GM23248 (cell line): Measurements from ENCODE around the gene RCOR1. TPM values are rescaled to one million over a fixed set of nuclear protein-coding genes. Genes with fewer than 3 reads are reported as not detected.

ENCODE experiments used
- DNase-seq: peaks from one replicate; pipeline ENCODE4 v3.0.0-alpha.2; 2015
- H2AFZ ChIP-seq: fragments of 200-600 bp; sonication (generic); 2 replicates; pipeline ENCODE4 v1.6.1; 2016; ENCODE audit warnings: antibody characterized with exemption
- H3F3A ChIP-seq: fragments of 200-600 bp; sonication (generic); 2 replicates; pipeline ENCODE4 v1.6.1; 2016; ENCODE audit warnings: mild to moderate bottlenecking, antibody characterized with exemption, mixed run types; ENCODE audit not compliant: insufficient read depth
- H3K27ac ChIP-seq: fragments of 200-600 bp; sonication (generic); 2 replicates; pipeline ENCODE4 v1.5.1; 2016; ENCODE audit warnings: mild to moderate bottlenecking
- H3K27me3 ChIP-seq: fragments of 200-600 bp; sonication (generic); replicated peaks from 2 replicates; pipeline ENCODE4 v1.6.1; 2016; ENCODE audit warnings: mild to moderate bottlenecking; ENCODE audit not compliant: insufficient read depth
- H3K36me3 ChIP-seq: fragments of 200-600 bp; sonication (generic); 2 replicates; pipeline ENCODE4 v1.6.1; 2016; ENCODE audit warnings: low read depth, mild to moderate bottlenecking
- H3K4me1 ChIP-seq: fragments of 200-600 bp; sonication (generic); 2 replicates; pipeline ENCODE4 v1.6.1; 2016; ENCODE audit warnings: mild to moderate bottlenecking; ENCODE audit not compliant: insufficient read depth
- H3K4me2 ChIP-seq: fragments of 200-600 bp; sonication (generic); one replicate; pipeline ENCODE4 v1.6.1; 2016; ENCODE audit warnings: mild to moderate bottlenecking; ENCODE audit not compliant: unreplicated experiment
- H3K4me3 ChIP-seq: fragments of 200-600 bp; sonication (generic); 2 replicates; pipeline ENCODE4 v1.5.1; 2016; ENCODE audit warnings: mild to moderate bottlenecking
- H3K79me2 ChIP-seq: fragments of 200-600 bp; sonication (generic); 2 replicates; pipeline ENCODE4 v1.6.1; 2016; ENCODE audit warnings: mild to moderate bottlenecking; ENCODE audit not compliant: insufficient read depth
- H3K9ac ChIP-seq: fragments of 200-600 bp; sonication (generic); 2 replicates; pipeline ENCODE4 v1.6.1; 2016; ENCODE audit warnings: mild to moderate bottlenecking
- H3K9me2 ChIP-seq: fragments of 200-600 bp; sonication (generic); 2 replicates; pipeline ENCODE4 v1.6.1; 2016; ENCODE audit warnings: mixed run types, mild to moderate bottlenecking, moderate library complexity; ENCODE audit not compliant: insufficient read depth
- H3K9me3 ChIP-seq: fragments of 200-600 bp; sonication (generic); one replicate; pipeline ENCODE4 v1.6.1; 2017; ENCODE audit warnings: low read depth
- H4K20me1 ChIP-seq: fragments of 200-600 bp; sonication (generic); 2 replicates; pipeline ENCODE4 v1.6.0; 2016; ENCODE audit not compliant: insufficient read depth
- EZH2 ChIP-seq: fragments of 200-600 bp; sonication (generic); IDR thresholded peaks from 2 replicates; pipeline ENCODE4 v1.6.1; 2018; ENCODE audit warnings: antibody characterized with exemption, mild to moderate bottlenecking; ENCODE audit not compliant: insufficient read depth, poor library complexity, severe bottlenecking
- EZH2phosphoT487 ChIP-seq: fragments of 200-600 bp; sonication (generic); IDR thresholded peaks from 2 replicates; pipeline ENCODE4 v1.6.1; 2018; ENCODE audit warnings: antibody characterized with exemption, moderate library complexity, mild to moderate bottlenecking, low read depth; ENCODE audit not compliant: insufficient read depth
- WGBS, 2 experiments: methylation state at CpG; one replicate each; pipeline ENCODE4 v1.1.6; 2015 to 2017; ENCODE audit warnings: low lambda C conversion rate in 2 of 2, low coverage in 1 of 2; ENCODE audit errors: missing lambda C conversion rate in 2 of 2; 5-methylcytosine and 5-hydroxymethylcytosine counted together
- in situ Hi-C: fragments of 300-500 bp; cut with MboI; formaldehyde crosslinking; loops from 2 replicates; pipeline ENCODE4 v1.15.0; 2020
- polyA plus RNA-seq: library from polyadenylated mRNA; unstranded; fragments of >200 nt; fragmentation: Nextera tagmentation; extraction: Ambion mirVana; gene quantifications from 2 replicates; pipeline ENCODE4 v1.2.1, GENCODE V29; 2016
- total RNA-seq: library from RNA; depleted of rRNA; stranded (reverse); fragments of >200 nt; shearing (Covaris generic); gene quantifications from 2 replicates; pipeline ENCODE4 v1.2.3, GENCODE V29; 2014

RCOR1 gene
- total and polyA plus RNA-seq, 2 experiments from 2014 or later = 3.2 to 15.6 TPM

DNA sequence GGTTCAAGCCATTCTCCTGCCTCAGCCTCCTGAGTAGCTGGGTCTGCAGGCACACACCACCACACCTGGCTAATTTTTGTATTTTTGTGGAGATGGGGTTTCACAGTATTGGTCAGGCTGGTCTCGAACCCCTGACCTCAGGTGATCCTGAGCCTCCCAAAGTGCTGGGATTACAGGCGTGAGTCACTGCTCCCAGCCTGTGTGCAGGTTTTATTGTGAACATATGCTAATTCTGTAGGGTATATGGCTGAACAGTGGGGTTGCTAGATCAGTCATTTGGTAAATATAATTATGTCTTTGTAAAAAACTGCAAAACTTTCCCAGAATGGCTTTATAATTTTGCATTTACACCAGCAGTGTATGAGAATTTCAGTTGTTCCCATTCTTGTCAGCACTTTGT is 85.9 kb downstream of the RCOR1 start:
- no peak for TF ChIP-seq EZH2phosphoT487
- TF ChIP-seq EZH2 = no peak
- Histone ChIP-seq H3K27me3 (no peaks in the 10 kb centered on the region), H3K9ac (no peak overlapping the region), H3K79me2 (peaks cover 75% of the 10 kb centered on the region), H3K4me2 (no peak overlapping the region), H3K36me3 (no peaks in the 10 kb centered on the region), H3K27ac (no peak overlapping the region), H2AFZ (no peak overlapping the region), H3F3A (peaks cover 7% of the 10 kb centered on the region; the same call in 1 of the 2 replicates), H3K4me1 (peaks cover 7% of the 10 kb centered on the region; the same call in 1 of the 2 replicates), H4K20me1 (0 out of 2 replicates have a peak, but pooled peaks cover 8% of the 10 kb centered on the region), H3K4me3 (no peak overlapping the region), H3K9me2 (no peaks in the 10 kb centered on the region), H3K9me3 (no peaks in the 10 kb centered on the region)
- 79 to 83% methylated on average over 2 of the region's 2 CpGs for WGBS, 2 experiments
- no peak for DNase-seq
- in situ Hi-C loops = no loop called here

- TF ChIP-seq EZH2phosphoT487 (no peak), EZH2 (no peak)
- Histone ChIP-seq H4K20me1 (0 out of 2 replicates have a peak, but pooled peaks cover 2% of the 10 kb centered on the region), H3K9me2 (no peaks in the 10 kb centered on the region), H3K4me1 (no peaks in the 10 kb centered on the region), H3K79me2 (peaks cover 92% of the 10 kb centered on the region), H3K4me2 (no peak overlapping the region), H3K4me3 (no peak overlapping the region), H2AFZ (no peak overlapping the region), H3K27ac (no peak overlapping the region), H3K36me3 (no peaks in the 10 kb centered on the region), H3K27me3 (no peaks in the 10 kb centered on the region), H3K9ac (no peak overlapping the region), H3K9me3 (no peaks in the 10 kb centered on the region), H3F3A (no peaks in the 10 kb centered on the region)
- in situ Hi-C loops = no loop called here
- WGBS, 2 experiments = 85 to 87% methylated on average over 36 to 43 of the region's 45 CpGs
- no peak for DNase-seq
Measured at GRCh38 chr14:102683399-102684297, 91.2 kb downstream of the RCOR1 start.

GRCh38 chr14:102684298-102684663 is 91.8 kb downstream of the RCOR1 start:
- no peak overlapping the region for H3K4me3 ChIP-seq
- no peak overlapping the region for H2AFZ ChIP-seq
- H3K36me3 ChIP-seq = no peaks in the 10 kb centered on the region
- H3K9ac ChIP-seq = no peak overlapping the region
- H3K4me2 ChIP-seq = no peak overlapping the region
- no peaks in the 10 kb centered on the region for H3K27me3 ChIP-seq
- WGBS, 2 experiments = 94 to 95% methylated on average over 6 of the region's 6 CpGs
- H3K27ac ChIP-seq = no peak overlapping the region
- in situ Hi-C loops = no loop called here
- no peaks in the 10 kb centered on the region for H3K9me2 ChIP-seq
- no peaks in the 10 kb centered on the region for H3K4me1 ChIP-seq
- no peak for TF ChIP-seq EZH2
- no peak for TF ChIP-seq EZH2phosphoT487
- no peaks in the 10 kb centered on the region for H3F3A ChIP-seq
- DNase-seq = no peak
- 0 out of 2 replicates have a peak, but pooled peaks cover 2% of the 10 kb centered on the region for H4K20me1 ChIP-seq
- peaks cover 92% of the 10 kb centered on the region for H3K79me2 ChIP-seq
- no peaks in the 10 kb centered on the region for H3K9me3 ChIP-seq

GRCh38 chr14:102686196-102686801 is 93.8 kb downstream of the RCOR1 start:
- TF ChIP-seq EZH2 (no peak), EZH2phosphoT487 (no peak)
- in situ Hi-C loops = no loop called here
- peaks cover 92% of the 10 kb centered on the region for H3K79me2 ChIP-seq

More at GRCh38 chr14:102686196-102686801, 93.8 kb downstream of the RCOR1 start:
- 58 to 68% methylated on average over 7 of the region's 7 CpGs for WGBS, 2 experiments
- Histone ChIP-seq H3F3A (no peaks in the 10 kb centered on the region), H3K9me2 (no peaks in the 10 kb centered on the region), H3K27me3 (no peaks in the 10 kb centered on the region), H3K4me1 (no peaks in the 10 kb centered on the region), H3K9ac (no peak overlapping the region), H3K36me3 (no peaks in the 10 kb centered on the region), H3K4me3 (no peak overlapping the region), H4K20me1 (0 out of 2 replicates have a peak, but pooled peaks cover 2% of the 10 kb centered on the region), H3K4me2 (no peak overlapping the region), H3K27ac (no peak overlapping the region), H2AFZ (no peak overlapping the region), H3K9me3 (no peaks in the 10 kb centered on the region)
- no peak for DNase-seq
